NCI-H2029 (cell line): Measurements from ENCODE around the gene CCDC141.
"Not testable (repeated sequence)": the region's sequence is repeated elsewhere in the genome, so short reads cannot be mapped to it uniquely, and the experiment has no call there.

ENCODE experiments used
- DNase-seq: peaks from one replicate; lab custom pipeline; 2025; lab: John Stamatoyannopoulos, UW

The CCDC141 gene

GRCh38 chr2:179036353-179036905 is 13.5 kb downstream of the CCDC141 start:
- no peak for DNase-seq

- DNase-seq: no peak
These were observed 18.1 kb downstream of the CCDC141 start for GRCh38 chr2:179031731-179032408.

GRCh38 chr2:179024445-179024844 is 25.5 kb downstream of the CCDC141 start:
- DNase-seq: no peak

GRCh38 chr2:179022685-179023084 is 27.3 kb downstream of the CCDC141 start:
- no peak for DNase-seq

GRCh38 chr2:179021258-179021657 is 28.7 kb downstream of the CCDC141 start:
- DNase-seq: no peak

GRCh38 chr2:179020156-179020750 is 29.7 kb downstream of the CCDC141 start:
- peak; percentile 30 for DNase-seq

GRCh38 chr2:179019260-179019659 is 30.7 kb downstream of the CCDC141 start:
- DNase-seq: no peak

GRCh38 chr2:179017773-179018357 is 32.1 kb downstream of the CCDC141 start:
- no peak for DNase-seq

GRCh38 chr2:179014189-179014588 is 35.7 kb downstream of the CCDC141 start:
- DNase-seq: not testable (repeated sequence)

GRCh38 chr2:179005976-179006375 is 44.0 kb downstream of the CCDC141 start:
- no peak for DNase-seq

GRCh38 chr2:178999476-178999875 is 50.5 kb downstream of the CCDC141 start:
- DNase-seq: no peak

GRCh38 chr2:178998539-178998938 is 51.4 kb downstream of the CCDC141 start:
- DNase-seq: no peak

GRCh38 chr2:178997477-178997876 is 52.5 kb downstream of the CCDC141 start:
- no peak for DNase-seq

- DNase-seq: no peak
These were observed 52.9 kb downstream of the CCDC141 start for GRCh38 chr2:178997067-178997466.

- DNase-seq: no peak
These were observed 55.7 kb downstream of the CCDC141 start for GRCh38 chr2:178994264-178994663.

- DNase-seq: no peak
These were observed 56.1 kb downstream of the CCDC141 start for GRCh38 chr2:178993788-178994187.

- DNase-seq: not testable (repeated sequence)
These were observed 57.2 kb downstream of the CCDC141 start for GRCh38 chr2:178992719-178993118.

- no peak for DNase-seq
These were observed 59.2 kb downstream of the CCDC141 start for GRCh38 chr2:178990533-178991241.

- not testable (repeated sequence) for DNase-seq
These were observed 60.5 kb downstream of the CCDC141 start for GRCh38 chr2:178989424-178989823.

- DNase-seq: not testable (repeated sequence)
These were observed 67.3 kb downstream of the CCDC141 start for GRCh38 chr2:178982652-178983051.

GRCh38 chr2:178980815-178981214 is 69.1 kb downstream of the CCDC141 start:
- DNase-seq: no peak

- no peak for DNase-seq
These were observed 71.3 kb downstream of the CCDC141 start for GRCh38 chr2:178978667-178979066.
